Fibroblast of the aortic adventitia (primary cell): ENCODE results near the gene EN2. TPM values are rescaled to one million over a fixed set of nuclear protein-coding genes. Genes with fewer than 3 reads are reported as not detected.

Source experiments
- DNase-seq: peaks from one replicate; pipeline ENCODE4 v3.0.0-alpha.2; 2010; ENCODE audit warnings: low read depth
- H3K4me3 ChIP-seq: 2 replicates; pipeline ENCODE4 v1.5.1; 2011; ENCODE audit warnings: low read depth, mild to moderate bottlenecking, control low read depth, low read length, moderate library complexity
- total RNA-seq: library from RNA; depleted of rRNA; stranded (reverse); fragments of >200 nt; gene quantifications from 2 replicates; pipeline ENCODE4 v1.2.3, GENCODE V29; 2012; ENCODE audit warnings: low replicate concordance
- TF ChIP-seq, protein P1 (sequence below): IDR thresholded peaks from 2 replicates; pipeline ENCODE4 v1.5.1; 2011; ENCODE audit warnings: mild to moderate bottlenecking, low read length, control low read depth, inconsistent platforms; ENCODE audit not compliant: insufficient read depth

Gene EN2
- total RNA-seq, 1 donor = under 0.01 TPM

DNA sequence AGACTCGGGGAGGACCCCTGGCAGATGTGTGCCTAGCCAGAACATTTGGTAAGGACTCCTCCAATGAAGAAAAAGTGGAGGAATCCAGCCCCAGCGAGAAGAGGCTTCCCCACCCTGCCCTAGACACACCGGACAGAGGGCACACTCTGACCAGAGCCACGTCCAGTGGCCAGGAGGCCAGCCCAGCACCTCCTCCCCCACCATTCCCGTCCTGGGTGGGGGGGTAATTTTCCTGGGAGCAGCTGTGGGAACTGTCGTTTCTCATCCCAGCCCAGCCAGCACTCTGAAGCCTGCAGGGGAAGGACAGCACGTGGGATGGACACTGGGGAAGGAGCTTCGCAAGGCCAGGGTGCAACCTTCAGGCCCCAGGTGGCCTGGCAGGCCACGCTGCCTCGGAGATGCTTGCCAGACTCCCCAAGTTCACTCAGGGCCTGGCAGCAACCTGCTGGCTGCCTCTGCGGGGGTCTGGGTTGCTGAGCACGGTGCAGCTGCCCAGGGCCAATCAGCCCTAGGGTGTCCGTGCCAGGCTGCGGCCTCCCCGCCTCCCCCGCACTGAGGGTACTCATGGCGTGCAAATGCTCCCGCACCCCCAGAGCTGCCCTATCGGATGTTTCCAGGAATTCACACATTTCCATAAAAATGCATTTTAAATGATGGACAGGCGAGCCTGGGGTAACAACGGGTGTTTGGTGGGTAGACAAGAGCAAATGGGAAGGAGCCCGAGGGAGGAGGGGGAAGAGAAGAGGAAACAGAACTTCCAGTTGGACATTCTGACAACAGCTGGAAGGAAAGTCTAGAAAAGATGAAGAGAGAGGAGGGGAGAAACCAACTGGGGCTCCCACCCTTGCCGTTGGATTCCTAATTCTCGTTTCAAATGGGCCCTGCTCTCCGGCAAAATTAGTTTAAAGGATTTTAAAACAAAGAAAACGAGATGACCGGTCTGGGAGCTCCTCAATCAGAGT, 1.9 kb upstream of the EN2 start:
- no peak overlapping the region for H3K4me3 ChIP-seq
- no peak for DNase-seq
- TF ChIP-seq, protein P1, sequence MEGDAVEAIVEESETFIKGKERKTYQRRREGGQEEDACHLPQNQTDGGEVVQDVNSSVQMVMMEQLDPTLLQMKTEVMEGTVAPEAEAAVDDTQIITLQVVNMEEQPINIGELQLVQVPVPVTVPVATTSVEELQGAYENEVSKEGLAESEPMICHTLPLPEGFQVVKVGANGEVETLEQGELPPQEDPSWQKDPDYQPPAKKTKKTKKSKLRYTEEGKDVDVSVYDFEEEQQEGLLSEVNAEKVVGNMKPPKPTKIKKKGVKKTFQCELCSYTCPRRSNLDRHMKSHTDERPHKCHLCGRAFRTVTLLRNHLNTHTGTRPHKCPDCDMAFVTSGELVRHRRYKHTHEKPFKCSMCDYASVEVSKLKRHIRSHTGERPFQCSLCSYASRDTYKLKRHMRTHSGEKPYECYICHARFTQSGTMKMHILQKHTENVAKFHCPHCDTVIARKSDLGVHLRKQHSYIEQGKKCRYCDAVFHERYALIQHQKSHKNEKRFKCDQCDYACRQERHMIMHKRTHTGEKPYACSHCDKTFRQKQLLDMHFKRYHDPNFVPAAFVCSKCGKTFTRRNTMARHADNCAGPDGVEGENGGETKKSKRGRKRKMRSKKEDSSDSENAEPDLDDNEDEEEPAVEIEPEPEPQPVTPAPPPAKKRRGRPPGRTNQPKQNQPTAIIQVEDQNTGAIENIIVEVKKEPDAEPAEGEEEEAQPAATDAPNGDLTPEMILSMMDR = no peak

- H3K4me3 ChIP-seq = peak overlapping the region; percentile 57
- TF ChIP-seq, protein P1 = no peak
- DNase-seq = peak; percentile 45
Measured at GRCh38 chr7:155456738-155457543, 988 bp upstream of the EN2 start.

DNA sequence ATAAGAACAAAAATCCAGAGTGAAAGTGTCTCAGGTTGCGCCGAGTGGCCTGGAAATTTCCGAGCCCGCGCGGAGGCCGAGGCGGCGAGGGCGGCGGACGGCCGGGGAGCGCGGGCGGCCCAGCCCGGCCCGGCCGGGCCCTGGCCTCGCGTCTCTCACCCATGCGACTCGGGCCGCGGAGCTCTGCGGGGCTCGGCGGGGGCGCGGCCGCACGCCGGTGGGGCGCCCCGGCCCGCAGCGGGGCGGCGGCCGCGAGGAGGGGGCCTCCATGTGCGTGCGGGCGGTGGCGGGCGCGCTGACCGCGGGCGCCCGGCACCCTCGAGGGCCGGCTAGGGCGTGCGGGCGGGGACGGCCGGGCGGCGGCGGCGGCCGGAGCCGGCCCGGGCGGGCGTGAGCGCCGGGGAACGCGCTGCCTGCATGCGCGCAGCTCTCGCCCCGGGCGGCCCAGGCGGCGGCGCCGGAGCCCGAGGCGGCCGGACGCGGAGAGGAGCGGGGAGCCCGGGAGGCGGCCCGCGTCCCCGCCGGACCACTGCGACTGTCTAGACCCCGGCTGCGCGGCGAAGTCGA, 302 bp upstream of the EN2 start:
- DNase-seq = no peak
- TF ChIP-seq, protein P1 = no peak
- peak overlapping the region; percentile 57 for H3K4me3 ChIP-seq

- TF ChIP-seq, protein P1 = no peak
- H3K4me3 ChIP-seq = no peak overlapping the region
- DNase-seq = no peak
Measured at GRCh38 chr7:155458878-155459699, 1.2 kb downstream of the EN2 start.

- no peak overlapping the region for H3K4me3 ChIP-seq
- TF ChIP-seq, protein P1 = no peak
- no peak for DNase-seq
Measured at GRCh38 chr7:155459700-155460461, 2.0 kb downstream of the EN2 start.
